HG03064 (cell line): Measurements from ENCODE around the gene RPL10A.

ENCODE experiments used
- ATAC-seq: cut with Tn5 transposase; IDR thresholded peaks from one replicate; pipeline ENCODE4 v1.9.1; 2021; ENCODE audit warnings: low read depth; ENCODE audit not compliant: unreplicated experiment

RPL10A gene

GRCh38 chr6:35474131-35474941 lies 6.1 kb downstream of the RPL10A start:
- no peak for ATAC-seq

DNA sequence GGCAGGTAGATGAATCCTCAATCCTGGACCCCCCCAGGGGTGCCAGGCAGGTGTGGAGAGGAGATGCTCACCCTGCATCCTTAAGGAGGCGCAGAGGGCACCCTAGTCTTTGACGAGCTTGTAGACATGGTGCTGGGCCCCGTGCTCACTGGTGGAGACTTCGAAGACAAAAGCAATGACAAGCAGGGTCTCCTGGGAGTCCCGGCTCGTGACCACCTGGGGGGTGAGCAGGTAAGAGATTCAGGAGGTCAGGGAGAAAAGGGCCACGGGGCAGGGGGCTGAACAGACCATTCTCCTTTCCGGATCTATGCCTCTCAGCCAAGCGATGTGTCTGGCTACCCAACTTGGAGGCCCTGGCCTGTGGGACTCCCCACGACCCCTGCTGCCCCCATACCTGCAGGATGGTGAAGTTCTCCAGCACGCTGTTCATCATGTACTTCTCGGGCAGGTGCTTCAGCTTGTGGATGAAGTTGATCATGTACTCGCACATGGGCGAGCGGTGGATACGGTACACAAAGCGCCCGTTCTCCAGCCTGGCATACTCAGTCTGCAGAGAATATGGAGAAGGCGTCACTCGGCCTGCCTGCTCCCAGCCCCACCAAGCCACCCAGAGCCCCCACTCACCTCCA lies 6.9 kb downstream of the RPL10A start:
- ATAC-seq: no peak

- ATAC-seq: no peak
Measured at GRCh38 chr6:35475573-35475972, 7.4 kb downstream of the RPL10A start.

GRCh38 chr6:35476004-35476403 lies 7.8 kb downstream of the RPL10A start:
- no peak for ATAC-seq

DNA sequence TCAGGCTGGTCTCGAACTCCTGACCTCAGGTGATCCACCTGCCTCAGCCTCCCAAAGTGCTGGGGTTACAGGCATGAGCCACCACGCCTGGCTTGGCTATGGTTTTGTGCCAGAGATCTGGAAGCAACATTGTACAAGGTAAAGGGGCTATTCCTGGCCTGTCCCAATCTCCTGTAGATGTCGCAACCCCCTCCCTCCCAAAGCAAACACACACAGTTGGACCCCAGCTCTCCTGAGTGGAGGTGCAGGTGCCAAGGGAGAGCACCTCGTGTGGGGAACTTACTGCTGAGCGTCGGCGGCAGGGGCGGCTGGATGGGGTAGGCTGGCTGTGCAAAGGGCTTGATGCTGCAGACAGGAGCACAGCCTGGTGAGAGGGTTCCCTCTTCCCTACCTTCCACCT lies 8.8 kb downstream of the RPL10A start:
- no peak for ATAC-seq

DNA sequence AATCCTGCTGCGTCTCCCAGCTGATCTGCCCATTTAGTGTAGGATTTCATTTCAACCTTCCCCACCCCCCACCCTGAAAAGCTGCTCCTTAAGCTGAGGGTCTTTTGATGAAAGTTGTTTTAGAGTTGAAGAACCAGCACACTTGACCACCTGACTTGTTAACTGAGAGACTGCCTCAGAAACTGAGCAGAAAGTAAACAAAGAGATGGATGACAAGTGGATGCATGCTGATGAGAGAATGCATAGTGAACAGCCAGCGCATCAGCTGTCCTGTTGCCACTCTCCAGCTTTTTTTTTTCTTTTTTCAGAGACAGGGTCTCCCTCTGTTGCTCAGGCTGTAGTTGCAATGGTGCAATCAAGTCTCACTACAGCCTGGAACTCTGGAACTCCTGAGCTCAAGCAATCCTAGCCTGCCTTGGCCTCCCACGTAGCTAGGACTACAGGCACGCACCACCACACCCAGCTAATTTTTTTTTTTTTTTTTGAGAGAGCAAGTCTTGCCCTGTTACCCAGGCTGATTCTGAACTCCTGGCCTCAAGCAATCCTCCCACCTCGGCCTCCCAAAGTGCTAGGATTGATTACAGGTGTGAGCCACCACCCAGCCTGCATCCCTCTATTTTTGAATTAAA lies 9.5 kb downstream of the RPL10A start:
- ATAC-seq: no peak

DNA sequence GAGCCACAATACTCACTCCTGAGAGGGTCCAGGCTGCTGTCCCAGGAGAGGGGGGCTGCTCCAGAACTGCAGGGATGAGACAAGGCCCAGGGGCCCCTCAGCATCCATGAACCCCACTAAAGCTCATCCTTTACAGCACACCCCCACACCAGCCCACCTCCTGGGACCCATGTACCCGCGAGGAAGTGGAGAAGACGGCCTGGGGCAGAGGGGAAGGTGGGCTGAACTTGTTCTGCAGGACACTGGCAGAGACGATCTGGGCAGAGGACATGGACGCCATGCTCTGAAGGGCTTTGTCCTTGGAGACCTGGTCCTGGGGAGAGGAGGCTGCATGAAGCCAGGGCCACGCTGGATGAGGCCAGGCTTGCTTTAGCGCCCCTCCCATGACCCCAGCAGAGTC lies 10.1 kb downstream of the RPL10A start:
- ATAC-seq: no peak

DNA sequence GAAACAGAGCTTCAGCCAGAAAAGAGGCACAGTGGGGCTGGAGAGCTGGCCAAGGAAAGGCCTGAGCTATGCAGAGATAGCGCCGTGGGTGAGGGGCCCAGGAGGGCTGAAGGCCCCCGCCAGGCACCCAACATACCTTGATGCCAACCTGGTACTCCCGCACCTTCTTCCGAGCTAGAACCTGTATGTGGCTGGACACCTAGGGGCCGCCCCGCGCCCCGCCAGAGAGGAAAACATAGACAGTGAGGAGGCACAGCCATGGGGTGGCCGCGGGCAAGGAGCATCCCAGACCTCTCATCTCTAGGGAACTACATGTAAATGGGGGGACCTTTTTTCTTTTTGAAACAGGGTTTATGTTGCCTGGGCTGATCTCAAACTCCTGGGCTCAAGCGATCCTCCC lies 12.0 kb downstream of the RPL10A start:
- no peak for ATAC-seq

DNA sequence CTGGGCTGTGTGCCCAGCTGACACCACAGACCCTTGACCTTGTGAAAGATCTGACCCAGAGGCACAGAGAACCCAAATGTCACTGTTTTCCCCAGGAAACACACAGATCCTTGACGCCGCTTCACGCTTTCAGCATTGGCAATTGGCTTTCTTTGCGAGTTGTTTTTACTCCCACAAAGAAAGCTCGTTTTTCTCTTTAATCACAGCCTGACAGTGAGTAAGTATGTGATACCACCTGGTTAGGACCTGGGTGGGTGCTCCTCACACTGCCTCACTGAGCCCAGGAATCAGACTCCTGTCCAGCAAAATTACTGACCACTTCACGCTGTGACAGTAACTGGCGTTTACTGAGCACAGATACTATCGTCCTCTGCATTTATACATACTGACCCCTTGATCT lies 13.0 kb downstream of the RPL10A start:
- ATAC-seq: no peak

DNA sequence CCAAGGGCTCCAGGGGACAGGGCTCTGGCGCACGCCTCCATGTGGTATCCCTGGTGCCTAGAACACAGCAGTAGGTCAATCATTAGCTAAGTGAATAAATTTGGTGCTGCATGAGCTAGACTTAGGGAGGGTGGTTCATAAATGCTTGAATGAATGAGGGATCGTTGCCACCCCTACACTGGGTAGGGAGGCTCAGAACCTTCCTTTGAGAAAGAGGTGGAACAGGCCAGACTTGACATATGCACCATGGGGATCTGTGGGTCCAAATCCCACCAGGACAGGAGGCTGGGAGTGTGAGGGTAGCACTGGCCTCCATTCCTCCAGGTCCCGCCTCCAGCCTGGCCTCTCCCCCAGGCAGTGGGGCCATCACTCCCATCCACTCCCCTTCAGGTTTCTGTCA lies 14.9 kb downstream of the RPL10A start:
- ATAC-seq: no peak

DNA sequence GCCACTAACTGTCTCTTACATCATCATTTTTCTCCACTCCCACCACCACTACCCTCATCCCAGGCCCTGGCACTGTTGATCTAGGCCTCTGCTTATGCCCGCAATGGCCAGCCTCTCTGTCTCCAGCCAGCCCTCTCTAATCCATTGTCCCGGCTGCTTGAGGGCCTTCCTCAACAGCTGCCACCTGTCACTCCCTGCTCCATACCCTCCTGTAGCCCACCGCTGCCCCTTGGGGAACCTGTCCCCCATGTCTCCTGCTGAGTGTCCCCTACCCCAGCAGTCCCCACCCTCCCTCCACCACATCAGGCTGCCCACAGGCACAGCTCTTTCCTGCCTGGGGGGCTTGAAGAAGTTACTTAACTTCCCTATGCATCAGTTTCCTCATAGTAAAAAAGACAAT lies 15.3 kb downstream of the RPL10A start:
- no peak for ATAC-seq

DNA sequence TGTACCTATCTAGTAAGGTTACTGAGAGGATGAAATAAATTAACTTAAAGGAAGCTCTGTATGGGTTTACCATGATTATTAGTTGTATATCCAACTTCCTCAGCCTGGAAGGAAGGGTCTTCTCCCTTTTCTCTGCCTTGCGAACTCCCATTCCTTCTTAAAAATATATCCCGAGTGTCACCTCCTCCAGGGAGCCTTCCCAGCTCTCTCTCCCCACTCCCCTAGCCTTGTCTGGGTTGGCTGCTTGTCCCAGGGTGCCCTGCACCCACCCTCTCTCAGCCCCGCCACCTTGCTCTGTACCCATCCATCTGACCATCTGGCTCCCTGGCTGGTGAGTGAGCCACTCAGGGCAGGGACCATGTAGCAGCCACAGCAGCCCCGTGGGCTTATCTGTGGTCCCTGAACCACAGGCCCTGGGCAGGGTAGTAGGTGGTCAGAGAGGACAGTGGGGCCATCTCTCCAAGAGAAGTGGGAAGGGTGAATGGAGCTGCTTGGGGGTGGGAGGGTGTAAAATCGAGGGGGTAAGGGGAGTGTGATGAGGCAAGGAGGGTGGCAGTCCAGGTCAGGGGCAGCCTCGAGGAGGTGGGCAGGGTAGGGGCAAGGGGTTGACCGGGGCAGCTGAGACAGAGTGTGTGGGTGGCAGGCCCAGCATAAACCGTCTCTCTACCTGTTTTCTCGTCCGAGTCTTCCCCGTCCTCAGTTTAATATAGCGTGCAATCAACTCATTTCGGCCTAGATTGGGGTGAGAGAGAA lies 15.9 kb downstream of the RPL10A start:
- no peak for ATAC-seq

GRCh38 chr6:35484921-35485392 lies 16.8 kb downstream of the RPL10A start:
- ATAC-seq: no peak

DNA sequence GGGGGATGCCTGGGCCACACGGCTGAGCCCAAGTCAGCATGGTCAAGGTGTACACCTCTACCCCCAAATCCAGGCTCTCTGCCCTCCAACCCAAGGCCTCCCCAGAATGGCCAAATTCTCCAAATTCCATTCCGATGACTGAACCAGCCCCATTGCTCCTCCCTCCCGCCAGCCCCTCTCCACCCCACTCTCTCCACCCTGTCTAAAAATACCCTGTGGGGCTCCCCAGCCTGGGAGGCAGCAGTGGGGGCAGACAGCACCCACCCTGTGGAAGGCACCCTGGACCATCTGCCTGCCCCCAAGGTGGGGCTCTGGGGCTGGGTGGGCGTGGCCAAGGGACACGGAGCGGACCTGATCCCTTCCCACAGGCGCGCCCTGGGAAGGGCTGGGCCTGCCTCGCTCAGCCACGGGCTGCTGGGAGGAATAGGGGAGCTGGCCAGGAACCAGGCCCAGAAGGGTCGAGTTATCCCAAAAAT lies 17.2 kb downstream of the RPL10A start:
- no peak for ATAC-seq

DNA sequence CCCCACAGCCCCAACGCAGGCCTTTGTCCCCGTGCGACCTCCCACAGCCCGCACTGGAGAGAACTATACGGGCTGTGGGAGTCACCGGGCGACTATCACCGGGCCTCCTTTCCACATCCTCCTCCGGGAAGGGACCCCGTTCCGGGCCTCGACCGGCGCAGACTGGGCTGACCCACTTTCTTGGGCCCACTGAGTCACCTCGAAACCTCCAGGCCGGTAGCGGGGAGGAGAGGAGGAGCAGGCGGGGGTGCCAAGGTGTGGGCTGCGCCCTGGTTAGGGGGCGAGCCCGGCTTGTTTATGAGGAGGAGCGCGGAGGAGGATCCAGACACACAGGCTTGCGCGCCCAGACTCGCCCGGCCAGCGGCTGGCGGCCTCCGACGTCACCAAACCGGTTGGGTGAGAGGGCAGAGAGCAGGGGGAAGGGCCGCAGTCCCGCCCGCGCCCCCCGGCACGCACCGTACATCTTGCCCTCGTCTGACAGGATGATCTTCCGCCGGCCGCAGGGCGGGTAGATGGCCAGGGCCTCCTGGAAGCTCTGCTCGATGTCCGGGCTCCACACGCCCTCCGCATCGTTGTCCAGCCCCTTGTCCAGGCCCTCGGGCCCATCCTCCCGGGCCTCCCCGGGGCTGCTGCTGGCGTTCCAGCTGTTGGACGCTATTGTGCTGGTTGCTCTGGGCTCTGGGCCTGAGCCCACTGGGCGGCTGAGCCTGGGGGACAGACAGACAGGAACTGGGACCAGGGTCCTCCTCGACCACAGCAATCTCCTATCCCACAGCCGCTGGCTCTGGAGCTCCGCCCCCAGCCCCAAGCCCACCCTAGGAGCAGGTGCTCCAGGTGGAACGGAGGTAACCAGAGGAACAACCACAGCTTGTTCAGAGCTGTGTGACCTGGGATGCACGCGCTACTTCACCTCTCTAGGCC lies 18.1 kb downstream of the RPL10A start:
- no peak for ATAC-seq

DNA sequence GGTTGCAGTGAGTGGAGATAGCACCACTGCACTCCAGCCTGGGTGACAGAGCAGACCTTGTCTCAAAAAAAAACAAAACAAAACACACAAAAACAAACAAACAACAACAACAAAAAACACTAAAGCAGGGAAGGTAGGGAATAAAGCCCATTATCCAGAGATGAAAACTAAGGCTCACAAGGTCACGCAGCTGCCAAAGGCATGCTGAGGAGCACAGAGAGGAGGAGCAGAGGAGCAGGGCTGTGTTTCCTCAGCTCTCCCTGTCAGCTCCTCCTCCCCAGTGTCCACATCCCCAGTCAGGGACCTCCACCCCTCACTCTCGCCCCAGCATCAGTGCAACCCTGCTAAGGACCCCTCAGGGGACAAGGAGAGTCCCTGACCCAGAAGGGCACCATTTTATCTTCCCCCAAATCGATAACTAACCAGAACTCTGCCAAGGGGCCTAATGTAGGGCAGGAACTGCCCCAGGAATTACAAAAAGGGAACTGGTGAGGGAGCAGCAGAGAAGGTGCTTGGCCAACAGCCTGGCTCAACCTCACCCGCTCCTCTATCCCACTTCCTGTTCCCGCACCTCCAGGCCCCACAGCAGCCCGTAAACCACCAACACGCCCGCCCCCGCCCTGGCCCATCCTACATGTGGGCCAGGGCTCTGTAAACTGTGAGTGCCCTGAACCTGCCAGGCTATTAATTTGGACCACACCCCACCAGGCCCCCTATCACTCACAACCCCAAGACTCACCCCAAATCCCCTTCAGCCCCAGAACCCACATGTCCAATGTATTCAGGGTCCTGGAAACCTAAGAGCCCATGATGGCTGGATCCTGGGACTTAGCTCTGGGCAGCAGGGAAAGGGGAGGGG lies 19.7 kb downstream of the RPL10A start:
- ATAC-seq: no peak

DNA sequence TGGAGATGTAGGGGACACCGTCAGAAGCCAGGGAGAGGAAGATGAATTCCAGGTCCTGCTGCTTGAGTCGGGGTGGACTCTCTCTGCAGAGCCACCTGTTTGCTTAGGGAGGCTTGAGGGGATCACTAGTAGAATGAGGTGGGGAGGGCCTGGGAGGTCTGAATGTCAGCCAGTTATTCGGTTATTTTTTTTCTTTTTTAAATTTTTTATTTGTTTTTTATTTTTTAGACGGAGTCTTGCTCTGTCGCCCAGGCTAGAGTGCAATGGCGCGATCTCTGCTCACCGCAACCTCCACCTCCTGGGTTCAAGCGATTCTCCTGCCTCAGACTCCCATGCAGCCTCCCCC lies 20.3 kb downstream of the RPL10A start:
- no peak for ATAC-seq

GRCh38 chr6:35489066-35489465 lies 20.9 kb downstream of the RPL10A start:
- no peak for ATAC-seq
